Colon (tissue), 2 donors: ENCODE measurements around the gene CKAP2L.
"Not testable (repeated sequence)": the region's sequence is repeated elsewhere in the genome, so short reads cannot be mapped to it uniquely, and the experiment has no call there.

Source experiments
- FAIRE-seq: peaks from 2 replicates; lab custom pipeline; 2012; peaks lifted over from hg19 to GRCh38; lab: Jason Lieb, UNC
- donor health status: control.
- donor health status: control.

Gene CKAP2L

DNA sequence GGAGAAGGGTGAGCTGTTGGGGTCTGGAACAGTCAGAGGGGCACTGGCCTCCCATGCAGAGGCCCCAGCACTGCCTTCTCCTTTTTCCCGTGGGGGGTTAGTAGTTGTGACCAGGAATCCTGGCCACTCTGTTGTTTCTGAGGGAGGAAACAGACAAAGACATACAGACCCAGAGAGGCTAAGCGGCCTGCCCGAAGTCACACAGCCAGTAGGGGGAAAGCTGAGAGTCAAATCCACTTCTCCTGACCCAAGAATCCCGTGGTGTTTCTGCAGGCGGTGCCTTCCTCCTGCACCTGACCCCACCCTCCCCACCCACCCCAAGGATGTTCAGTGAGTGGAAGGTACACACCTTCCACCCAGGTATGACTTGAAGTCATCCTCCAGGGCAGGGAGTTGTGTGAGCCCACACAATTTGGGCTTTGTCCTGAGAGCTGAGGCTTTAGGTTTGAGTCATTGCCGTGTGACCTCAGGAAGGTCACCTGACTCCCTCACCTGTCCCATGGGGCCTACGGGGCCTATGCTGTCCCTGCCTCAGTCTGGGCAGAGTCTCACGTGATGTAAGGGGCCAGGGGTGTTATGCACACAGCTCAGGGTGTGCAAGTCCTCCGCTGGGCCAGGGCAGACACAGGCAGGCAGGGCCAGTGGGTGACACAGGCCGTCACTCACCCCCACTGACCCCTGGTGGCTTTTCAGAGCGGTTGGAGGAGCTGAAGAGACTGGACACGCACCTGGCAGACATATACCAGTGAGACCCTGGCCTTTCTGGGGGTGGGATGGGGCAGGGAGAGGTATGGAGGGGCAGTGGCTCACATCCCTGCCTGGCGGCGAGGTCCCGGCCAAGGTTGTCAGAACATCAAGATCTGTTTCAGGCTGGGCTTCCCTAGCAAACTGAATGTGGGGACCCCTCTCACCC lies 38.6 kb downstream of the CKAP2L start:
- no peak for FAIRE-seq

DNA sequence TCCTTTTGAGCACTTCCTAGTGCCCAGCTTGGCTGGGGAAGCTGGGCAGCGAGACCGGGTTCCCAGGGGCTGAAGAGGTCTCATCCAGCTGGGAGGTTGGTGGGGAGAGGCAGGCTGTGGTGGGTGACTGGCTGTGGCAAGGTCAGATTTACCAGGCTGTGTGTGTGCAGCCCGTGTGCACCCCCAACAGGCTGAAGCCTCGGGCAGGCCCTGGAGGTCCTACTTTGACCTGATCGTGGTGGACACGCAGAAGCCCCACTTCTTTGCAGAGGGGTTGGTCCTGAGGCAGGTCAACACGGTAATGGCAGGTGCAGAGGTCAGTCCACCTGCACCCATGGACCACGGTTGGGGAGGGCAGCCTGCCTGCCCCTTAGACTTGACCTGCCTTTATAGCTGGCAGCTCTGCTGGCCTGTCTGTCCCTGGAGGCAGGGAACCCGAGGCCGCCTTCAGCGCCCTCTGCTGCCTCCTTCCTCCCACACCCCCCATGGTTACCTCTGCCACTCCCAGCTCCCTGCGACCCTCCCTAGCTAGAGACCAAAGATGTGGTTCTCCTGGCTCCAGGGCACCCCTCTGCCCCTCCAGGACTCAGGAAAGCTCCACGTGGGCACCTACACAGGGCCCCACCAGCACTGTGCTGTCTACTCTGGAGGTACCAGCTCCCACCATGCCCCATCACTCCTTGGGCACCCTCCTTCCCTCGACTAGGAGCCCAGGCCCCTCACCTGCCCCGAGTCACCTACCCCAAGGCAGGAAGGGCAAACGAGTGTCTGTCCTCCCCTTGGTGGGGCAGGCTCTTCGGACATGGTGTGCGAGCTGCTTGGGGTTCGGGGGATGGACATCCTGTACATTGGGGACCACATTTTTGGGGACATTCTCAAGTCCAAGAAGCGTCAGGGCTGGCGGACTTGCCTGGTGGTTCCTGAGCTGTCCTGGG lies 39.6 kb downstream of the CKAP2L start:
- FAIRE-seq, result no peak

GRCh38 chr2:112723995-112724394 lies 40.4 kb downstream of the CKAP2L start:
- no peak for FAIRE-seq

GRCh38 chr2:112723547-112723940 lies 40.9 kb downstream of the CKAP2L start:
- FAIRE-seq, result no peak

- FAIRE-seq, result no peak
Measured at GRCh38 chr2:112722816-112723546, 41.4 kb downstream of the CKAP2L start.

GRCh38 chr2:112721819-112722522 lies 42.4 kb downstream of the CKAP2L start:
- no peak for FAIRE-seq

DNA sequence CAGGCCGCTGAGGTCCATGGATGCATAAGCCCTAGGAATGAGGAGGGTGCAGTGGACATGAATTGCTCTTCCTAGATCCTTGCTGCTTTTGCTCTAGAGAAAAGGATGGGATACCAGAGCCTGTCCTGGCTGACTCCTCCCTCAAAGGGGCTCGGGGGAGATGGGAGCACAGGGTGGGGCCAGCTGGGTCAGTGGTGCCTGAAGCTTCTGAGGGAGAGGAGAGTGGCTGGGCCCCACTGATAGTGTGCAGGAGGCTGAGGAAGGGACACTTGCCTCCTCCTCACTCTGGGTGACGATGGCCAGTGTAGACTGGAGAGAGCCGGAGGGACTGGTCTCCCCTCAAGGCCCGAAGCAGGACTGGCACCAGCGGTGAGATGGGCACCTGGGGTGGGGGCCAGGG lies 43.6 kb downstream of the CKAP2L start, which contains the start of gene NT5DC4:
Gene NT5DC4 (plus strand): TSS at position 236 of the 400 bp plus-strand sequence. CDS start 60 bp downstream, at position 296.
- no peak for FAIRE-seq

- no peak for FAIRE-seq
Measured at GRCh38 chr2:112718863-112719370, 45.5 kb downstream of the CKAP2L start.

DNA sequence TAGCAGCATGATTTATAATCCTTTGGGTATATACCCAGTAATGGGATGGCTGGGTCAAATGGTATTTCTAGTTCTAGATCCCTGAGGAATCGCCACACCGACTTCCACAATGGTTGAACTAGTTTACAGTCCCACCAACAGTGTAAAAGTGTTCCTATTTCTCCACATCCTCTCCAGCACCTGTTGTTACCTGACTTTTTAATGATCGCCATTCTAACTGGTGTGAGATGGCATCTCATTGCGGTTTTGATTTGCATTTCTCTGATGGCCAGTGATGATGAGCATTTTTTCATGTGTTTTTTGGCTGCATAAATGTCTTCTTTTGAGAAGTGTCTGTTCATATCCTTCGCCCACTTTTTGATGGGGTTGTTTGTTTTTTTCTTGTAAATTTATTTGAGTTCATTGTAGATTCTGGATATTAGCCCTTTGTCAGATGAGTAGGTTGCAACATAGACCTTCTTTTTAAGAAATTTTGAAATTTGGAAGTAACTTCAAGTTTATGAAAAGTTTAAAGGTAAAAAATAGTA lies 47.5 kb downstream of the CKAP2L start:
- FAIRE-seq, result not testable (repeated sequence)

DNA sequence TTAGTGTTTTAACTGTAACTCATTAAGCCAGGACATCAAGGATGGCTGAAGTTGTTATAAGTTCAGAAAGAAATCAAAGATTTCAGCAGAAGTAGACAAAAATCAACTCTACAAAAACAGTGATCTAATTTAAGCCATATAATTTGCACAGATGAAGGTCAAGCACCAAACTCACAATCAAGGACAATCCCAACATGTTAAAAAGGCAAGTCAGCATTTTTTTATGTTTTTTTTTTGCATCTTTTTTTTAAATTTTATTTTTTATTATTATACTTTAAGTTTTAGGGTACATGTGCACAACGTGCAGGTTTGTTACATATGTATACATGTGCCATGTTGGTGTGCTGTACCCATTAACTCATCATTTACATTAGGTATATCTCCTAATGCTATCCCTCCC lies 48.3 kb downstream of the CKAP2L start:
- FAIRE-seq, result not testable (repeated sequence)

DNA sequence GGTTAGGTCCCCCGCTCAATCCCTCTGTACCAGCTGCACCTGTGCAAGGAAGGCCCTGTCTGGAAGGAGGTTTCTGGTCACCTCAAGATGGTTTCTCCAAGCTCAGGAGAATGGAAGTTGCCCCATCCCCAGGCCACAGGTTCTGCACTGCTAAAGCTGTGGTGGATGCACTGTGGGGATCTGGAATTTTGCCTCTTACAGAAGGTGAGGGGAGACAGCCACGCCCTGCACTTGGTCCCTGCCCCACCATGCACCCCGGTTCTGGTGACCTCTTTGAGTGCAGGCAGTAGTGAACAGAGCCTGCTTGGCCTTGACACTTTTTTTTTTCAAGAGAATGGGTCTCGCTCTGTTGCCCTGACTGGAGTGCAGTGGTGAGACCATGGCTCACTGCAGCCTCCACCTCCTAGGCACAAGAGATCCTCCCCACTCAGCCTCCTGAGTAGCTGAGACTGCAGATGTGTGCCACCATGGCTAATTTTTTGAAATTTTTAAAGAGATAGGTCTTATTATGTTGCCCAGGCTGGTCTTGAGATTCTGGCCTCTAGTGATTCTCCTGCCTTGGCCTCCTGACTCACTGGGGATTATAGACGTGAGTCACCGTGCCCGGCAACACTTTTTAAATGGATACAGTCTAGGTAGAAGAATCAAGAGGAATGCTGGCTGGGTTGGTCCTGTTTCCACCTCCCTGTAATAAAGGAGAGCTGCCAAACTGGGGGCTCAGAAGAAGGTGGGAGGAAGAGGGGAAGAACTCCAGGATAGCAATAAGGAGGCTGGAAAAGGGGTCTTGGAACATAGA lies 49.4 kb downstream of the CKAP2L start:
- no peak for FAIRE-seq

- no peak for FAIRE-seq
Measured at GRCh38 chr2:112714331-112714730, 50.1 kb downstream of the CKAP2L start.

DNA sequence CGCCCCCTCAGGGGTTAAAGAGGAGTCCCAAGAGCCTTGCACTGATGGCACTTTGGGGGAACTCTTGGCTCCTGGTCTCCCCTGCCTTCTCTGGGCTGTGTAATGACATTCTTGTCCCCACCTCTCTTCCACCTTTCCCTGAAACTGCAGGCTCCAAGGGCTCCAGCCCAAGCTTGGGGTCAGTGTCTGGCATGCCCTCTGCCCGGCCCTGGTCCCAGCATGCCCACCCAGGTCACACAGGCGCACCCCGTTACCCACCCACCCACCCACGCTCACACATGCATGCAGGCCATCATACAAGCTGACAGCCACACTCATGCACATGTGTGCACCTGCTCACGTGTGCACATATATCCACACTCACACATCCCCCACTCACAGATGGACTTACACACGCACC lies 50.5 kb downstream of the CKAP2L start:
- no peak for FAIRE-seq

GRCh38 chr2:112713585-112713925 lies 50.9 kb downstream of the CKAP2L start:
- FAIRE-seq, result no peak

DNA sequence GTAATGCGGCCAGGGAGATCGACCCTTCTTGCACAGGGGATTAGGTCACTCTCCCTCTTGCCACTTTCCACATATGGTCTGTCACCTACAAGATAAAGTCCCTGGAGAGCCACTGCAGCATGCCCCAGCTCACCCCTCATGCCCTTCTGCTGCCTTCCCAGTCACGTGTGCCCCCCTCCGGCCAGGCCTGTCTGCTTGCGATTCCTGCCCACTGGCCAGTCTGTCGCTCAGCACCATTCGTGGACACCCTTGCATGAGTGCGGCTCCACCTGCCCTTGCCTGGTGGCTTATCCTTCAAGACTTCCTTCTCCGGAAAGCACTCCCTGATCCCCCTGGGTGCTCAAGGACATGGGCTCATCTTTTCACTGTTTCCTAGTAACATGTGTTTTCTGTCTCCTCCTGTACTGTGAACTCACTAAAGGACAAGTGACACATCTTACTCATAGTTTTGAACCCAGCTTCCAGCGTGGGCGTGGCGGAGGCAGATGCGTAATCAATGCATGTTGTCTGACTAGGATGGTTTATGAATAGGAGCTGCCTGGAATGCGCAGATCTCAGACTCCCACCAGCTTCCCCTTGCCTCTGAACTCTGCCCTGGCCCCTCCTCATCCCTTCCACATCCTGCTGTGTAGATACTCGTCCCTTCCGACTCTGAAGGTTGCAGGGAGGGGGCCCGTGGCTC lies 51.4 kb downstream of the CKAP2L start:
- no peak for FAIRE-seq

GRCh38 chr2:112712465-112712864 lies 51.9 kb downstream of the CKAP2L start:
- no peak for FAIRE-seq

- no peak for FAIRE-seq
Measured at GRCh38 chr2:112710956-112711750, 53.3 kb downstream of the CKAP2L start.

GRCh38 chr2:112709703-112710102 lies 54.7 kb downstream of the CKAP2L start:
- no peak for FAIRE-seq

DNA sequence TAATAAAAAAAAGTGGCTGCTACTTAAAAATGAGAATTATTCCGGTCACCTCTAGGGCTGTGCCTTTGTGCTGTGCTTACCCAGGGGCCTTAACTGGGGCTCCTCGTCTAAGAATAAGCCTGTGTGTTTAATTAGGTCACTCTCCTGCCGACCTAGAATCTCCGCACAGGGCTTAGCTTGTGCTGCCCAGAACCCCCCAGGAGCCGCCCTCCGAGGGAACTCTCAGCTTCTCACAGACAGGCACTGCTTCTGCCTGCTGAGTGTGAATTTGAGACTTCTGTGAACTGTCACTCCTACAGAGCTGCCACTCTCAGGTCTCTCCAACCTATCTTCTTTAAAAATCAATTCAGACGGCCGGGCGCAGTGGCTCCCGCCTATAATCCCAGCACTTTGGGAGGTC lies 55.4 kb downstream of the CKAP2L start:
- FAIRE-seq, result no peak
